HG03342 (cell line): ENCODE measurements around the gene TBC1D12.
"Not testable (repeated sequence)": the region's sequence is repeated elsewhere in the genome, so short reads cannot be mapped to it uniquely, and the experiment has no call there.

Experiments
- ATAC-seq: cut with Tn5 transposase; IDR thresholded peaks from one replicate; pipeline ENCODE4 v1.9.1; 2021; ENCODE audit warnings: mild to moderate bottlenecking, moderate library complexity; ENCODE audit not compliant: unreplicated experiment

TBC1D12 gene

GRCh38 chr10:94533027-94533426, 130.7 kb downstream of the TBC1D12 start:
- no peak for ATAC-seq

GRCh38 chr10:94542282-94542681, 139.9 kb downstream of the TBC1D12 start:
- ATAC-seq: not testable (repeated sequence)

GRCh38 chr10:94545391-94546048, 143.2 kb downstream of the TBC1D12 start, which contains the start of gene HELLS:
Gene HELLS, plus strand, starts transcription at chr10:94545788. Its CDS starts 134 bp downstream, at chr10:94545922.
- peak; percentile 76 for ATAC-seq

GRCh38 chr10:94546049-94546900, 143.9 kb downstream of the TBC1D12 start:
- ATAC-seq: peak; percentile 10

GRCh38 chr10:94546901-94547185, 144.5 kb downstream of the TBC1D12 start:
- no peak for ATAC-seq

GRCh38 chr10:94549221-94549620, 146.9 kb downstream of the TBC1D12 start:
- no peak for ATAC-seq

GRCh38 chr10:94567714-94568307, 165.5 kb downstream of the TBC1D12 start:
- not testable (repeated sequence) for ATAC-seq

GRCh38 chr10:94571081-94571480, 168.7 kb downstream of the TBC1D12 start:
- ATAC-seq: no peak

- no peak for ATAC-seq
Observed at GRCh38 chr10:94571528-94571927, 169.2 kb downstream of the TBC1D12 start.

- ATAC-seq: no peak
Observed at GRCh38 chr10:94578790-94579189, 176.4 kb downstream of the TBC1D12 start.

- ATAC-seq: no peak
Observed at GRCh38 chr10:94583124-94583523, 180.8 kb downstream of the TBC1D12 start.
